Body of pancreas (tissue), 4 donors: ENCODE data around the gene SYNGR4.

Source experiments
- POLR2A ChIP-seq, 3 donors: fragments of 450-650 bp; IDR thresholded peaks; one replicate each; pipeline ENCODE4 v1.6.1; 2016; ENCODE audit warnings: antibody characterized with exemption in 3 of 3, mild to moderate bottlenecking in 2 of 3
- TF ChIP-seq, protein P1 (sequence below), 7 experiments: fragments of 450-650 bp in 4 of 7; fragments of 200-600 bp in 3 of 7; sonication (generic) in 3 of 7; IDR thresholded peaks; one replicate each; pipeline ENCODE4 v1.5.1; 2016 to 2019; ENCODE audit warnings: antibody characterized with exemption in 7 of 7

- TF ChIP-seq, protein P1, sequence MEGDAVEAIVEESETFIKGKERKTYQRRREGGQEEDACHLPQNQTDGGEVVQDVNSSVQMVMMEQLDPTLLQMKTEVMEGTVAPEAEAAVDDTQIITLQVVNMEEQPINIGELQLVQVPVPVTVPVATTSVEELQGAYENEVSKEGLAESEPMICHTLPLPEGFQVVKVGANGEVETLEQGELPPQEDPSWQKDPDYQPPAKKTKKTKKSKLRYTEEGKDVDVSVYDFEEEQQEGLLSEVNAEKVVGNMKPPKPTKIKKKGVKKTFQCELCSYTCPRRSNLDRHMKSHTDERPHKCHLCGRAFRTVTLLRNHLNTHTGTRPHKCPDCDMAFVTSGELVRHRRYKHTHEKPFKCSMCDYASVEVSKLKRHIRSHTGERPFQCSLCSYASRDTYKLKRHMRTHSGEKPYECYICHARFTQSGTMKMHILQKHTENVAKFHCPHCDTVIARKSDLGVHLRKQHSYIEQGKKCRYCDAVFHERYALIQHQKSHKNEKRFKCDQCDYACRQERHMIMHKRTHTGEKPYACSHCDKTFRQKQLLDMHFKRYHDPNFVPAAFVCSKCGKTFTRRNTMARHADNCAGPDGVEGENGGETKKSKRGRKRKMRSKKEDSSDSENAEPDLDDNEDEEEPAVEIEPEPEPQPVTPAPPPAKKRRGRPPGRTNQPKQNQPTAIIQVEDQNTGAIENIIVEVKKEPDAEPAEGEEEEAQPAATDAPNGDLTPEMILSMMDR (IDR thresholded peaks at IDR 0.05), result no peak
- no peak for TF ChIP-seq POLR2A (IDR thresholded peaks at IDR 0.05)
These were observed 30.4 kb downstream of the SYNGR4 start for GRCh38 chr19:48394331-48395169.
